Fibroblast of lung (primary cell): ENCODE data around the gene PLXNA1.
A peak's percentile ranks its signal among the peaks of the same experiment; 100 is the strongest.

Source experiments
- EZH2 ChIP-seq: IDR thresholded peaks from 2 replicates; pipeline ENCODE4 v1.5.1; 2012; ENCODE audit warnings: low read length, control low read depth, mild to moderate bottlenecking; ENCODE audit errors: missing control alignments
- TF ChIP-seq, protein P1 (sequence below), 2 donors: IDR thresholded peaks in 1 of 2; conservative IDR thresholded peaks in 1 of 2; 1 replicate in 1 of 2; 2 replicates in 1 of 2; pipeline ENCODE4 v1.5.1; 2011 to 2012; ENCODE audit warnings: low read length in 2 of 2, control low read depth in 1 of 2, inconsistent platforms in 1 of 2, low read depth in 1 of 2, mild to moderate bottlenecking in 1 of 2

DNA sequence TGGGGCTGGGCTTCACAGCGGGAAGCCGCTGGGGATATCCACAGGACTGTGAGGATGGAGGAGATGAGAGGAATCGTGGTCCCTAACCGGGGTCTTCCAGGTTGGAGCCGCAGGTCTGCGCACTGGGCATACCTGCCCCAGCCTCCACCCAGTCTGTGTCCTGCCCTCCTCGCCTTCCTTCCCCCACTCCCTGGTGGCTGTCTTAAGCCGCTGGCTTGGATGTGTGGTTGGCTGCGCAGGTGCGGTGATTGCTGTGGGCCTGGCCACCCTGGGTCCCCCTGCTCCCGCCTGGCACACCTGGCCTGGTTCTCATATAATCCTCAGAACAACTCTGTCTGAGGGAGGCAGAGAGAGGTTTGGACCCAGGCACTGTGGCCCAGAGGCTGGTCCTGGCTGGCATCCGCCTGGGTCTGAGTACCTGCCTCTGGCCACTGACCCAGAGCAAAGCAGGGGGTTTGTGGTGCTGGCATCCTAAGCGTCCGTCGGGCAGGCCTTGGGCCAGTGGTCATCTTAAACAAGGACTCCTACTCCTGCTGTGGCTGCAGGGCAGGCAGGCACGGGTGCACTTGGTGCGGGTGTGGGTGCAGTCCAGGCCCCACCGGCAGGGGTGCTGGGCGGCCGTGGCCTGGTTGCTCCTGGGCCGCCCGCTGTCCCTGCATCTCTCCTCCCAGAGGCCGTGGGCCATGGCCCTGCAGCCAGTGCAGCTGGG lies 18.7 kb downstream of the PLXNA1 start:
- TF ChIP-seq, protein P1, sequence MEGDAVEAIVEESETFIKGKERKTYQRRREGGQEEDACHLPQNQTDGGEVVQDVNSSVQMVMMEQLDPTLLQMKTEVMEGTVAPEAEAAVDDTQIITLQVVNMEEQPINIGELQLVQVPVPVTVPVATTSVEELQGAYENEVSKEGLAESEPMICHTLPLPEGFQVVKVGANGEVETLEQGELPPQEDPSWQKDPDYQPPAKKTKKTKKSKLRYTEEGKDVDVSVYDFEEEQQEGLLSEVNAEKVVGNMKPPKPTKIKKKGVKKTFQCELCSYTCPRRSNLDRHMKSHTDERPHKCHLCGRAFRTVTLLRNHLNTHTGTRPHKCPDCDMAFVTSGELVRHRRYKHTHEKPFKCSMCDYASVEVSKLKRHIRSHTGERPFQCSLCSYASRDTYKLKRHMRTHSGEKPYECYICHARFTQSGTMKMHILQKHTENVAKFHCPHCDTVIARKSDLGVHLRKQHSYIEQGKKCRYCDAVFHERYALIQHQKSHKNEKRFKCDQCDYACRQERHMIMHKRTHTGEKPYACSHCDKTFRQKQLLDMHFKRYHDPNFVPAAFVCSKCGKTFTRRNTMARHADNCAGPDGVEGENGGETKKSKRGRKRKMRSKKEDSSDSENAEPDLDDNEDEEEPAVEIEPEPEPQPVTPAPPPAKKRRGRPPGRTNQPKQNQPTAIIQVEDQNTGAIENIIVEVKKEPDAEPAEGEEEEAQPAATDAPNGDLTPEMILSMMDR (conservative IDR thresholded peaks at IDR 0.05 in 1 of 2, IDR thresholded peaks at IDR 0.05 in 1 of 2; ENCODE audit: low read depth in 1 of 2, low read length in 2 of 2) = peak; percentile 5 to 7
- no peak for TF ChIP-seq EZH2
